GM19397 (cell line): ENCODE measurements around the gene SBF2.

Experiments used
- ATAC-seq: cut with Tn5 transposase; IDR thresholded peaks from one replicate; pipeline ENCODE4 v1.9.1; 2021; ENCODE audit warnings: mild to moderate bottlenecking, moderate library complexity; ENCODE audit not compliant: unreplicated experiment

SBF2 gene

DNA sequence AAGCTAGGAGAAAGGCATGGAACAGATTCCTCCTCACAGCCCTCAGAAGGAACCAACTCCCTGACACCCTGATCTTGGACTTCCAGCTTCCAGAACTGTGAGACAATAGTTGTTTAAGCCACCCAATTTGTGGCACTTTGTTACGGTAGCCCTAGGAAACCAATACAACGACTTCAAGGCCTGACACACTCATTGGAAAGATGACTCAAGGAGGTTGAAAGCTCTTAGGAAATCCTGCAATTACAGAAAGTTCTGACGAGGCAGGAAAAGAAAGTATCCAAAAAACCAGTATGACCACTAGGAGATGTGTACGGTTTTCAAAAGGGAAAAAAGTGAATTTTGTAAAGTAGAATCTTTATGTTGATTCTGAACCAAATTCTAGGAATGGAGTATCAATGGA is 468.7 kb downstream of the SBF2 start:
- ATAC-seq: no peak

DNA sequence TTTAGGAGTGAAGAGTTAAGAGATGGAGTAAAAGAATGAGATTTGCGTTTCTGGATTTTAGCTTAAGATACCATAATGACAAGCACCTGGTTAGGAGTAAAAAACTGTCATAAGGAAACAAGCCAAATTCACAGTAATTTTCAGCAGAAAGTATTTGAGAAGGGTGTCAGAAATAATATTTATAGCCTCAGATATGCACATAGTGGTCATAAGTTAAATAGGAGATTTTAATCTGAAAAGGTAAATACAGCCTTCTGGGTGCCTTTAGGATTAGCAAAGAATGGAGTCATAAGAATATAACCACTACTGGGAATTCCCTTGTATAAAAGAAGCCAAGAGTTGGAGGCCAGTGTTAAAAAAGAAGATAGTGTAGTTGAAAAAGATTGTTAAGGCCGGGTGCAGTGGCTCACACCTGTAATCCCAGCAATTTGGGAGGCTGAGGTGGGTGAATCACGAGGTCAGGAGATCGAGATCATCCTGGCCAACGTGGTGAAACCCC is 470.1 kb downstream of the SBF2 start:
- no peak for ATAC-seq

DNA sequence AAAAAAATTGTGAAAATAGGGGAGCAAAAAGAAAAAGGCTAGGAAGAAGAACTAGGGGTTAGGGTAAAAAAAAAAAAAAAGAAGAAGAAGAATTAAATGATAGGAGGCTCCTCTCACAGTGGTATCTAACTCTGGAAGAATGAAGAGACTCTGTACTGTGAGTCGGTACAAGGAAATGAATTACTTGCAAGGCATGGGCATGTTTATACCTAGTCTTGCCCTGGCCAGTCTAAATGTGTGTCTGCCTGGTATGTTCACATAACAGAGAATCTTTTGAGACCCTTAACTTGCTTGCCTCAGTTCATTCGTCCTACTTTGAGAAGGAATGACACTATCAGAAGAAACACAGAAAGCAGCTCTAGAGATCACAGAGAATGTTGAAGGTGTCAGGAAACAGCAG is 470.6 kb downstream of the SBF2 start:
- ATAC-seq: no peak

DNA sequence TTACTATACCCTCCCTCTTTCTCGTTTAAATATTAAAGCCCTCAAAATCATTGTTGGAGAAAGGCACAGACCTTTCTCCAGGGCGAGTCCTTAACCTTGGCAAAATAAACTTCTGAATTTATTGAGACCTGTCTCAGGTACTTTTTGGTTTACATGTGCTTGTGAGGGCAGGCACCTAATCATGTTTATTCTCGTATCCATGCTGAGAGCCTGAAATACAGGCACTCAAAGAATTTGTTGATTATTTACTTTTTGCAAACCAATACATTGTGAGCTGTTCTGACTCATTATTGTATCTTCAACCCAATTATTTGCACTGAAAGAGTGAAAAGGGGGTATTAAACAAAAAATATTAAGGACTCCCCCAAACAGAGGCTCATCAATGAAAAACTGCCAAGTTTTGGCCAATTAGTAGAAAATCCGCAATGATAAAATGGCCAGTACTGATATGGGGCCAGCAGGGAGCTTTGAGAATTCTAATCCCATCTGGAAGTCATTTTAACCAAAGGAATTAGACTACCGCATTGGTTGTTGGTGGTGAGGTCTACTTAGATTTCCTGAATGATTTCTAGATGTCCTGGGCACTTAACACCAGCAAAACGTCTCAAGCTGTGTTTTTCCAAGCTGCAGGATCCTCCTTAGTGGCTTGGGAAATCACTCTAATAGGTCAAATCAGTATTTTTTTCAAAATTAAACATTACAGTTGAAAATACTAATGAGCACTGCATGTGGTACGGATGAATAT is 472.8 kb downstream of the SBF2 start:
- no peak for ATAC-seq

DNA sequence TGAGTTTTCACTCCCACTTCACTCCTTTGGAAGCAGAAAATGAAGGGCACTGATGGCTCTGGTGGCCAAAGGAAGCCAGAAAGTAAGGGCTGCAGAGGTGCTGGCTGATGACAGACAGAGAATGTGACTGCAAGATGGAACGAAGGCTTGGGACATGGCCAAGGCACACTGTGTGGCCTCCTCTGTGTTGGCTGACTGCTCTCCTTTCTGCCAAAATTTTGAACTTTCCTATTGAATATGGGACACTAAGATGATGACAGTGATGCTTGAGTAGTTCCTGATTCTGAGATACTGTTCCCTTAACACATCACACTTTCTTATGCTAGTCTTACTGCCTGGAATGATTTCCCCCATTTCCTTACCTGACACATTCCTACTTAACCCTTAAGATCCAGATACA is 473.8 kb downstream of the SBF2 start:
- ATAC-seq: no peak

DNA sequence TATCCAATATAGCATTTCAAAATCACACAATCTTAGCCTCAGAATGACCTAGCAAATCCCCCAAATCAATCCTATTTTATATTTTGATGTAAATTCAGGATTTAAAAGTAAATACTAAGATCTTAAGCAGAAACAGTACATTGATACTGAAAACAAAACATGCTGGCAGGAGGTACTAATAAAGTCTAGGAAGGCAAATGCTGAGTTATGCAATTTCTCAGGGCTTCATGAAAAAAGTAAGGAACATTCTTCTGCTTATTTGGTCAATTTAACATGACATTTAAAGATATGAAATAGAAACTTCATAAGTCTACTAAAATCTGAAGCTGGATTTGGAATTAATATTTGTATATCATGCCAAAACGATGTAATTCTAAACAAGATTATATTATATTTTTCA is 476.8 kb downstream of the SBF2 start:
- ATAC-seq: no peak

DNA sequence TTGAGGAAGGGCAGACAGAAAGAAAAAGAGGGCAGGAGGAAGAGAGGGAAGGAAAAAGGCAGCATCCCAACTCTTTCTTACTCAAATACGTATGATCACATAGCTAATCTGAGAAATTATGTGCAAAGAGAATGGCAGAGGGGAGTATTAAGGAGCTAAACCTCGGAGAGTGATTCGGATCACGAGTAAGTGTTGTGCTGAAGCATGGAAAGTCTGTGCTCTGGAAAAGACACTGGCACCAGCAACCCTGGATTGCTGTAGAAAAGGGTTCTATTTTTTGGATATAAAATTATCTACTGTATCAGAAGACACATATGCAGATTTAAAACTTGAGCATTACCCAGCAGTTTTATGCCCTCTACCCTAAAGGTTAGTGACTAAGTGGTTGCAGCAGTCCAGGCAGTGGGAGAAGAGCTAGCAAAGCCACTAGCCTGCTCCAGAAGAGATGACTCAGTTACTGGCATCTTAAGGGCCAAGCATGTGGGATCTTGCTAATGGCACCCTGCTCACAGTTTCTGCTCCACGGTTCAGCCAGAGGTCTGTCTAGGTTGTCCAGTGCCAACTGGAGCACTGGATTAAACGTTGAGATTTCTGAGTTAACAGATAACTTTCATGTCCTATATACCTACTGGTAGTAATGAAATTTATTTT is 478.4 kb downstream of the SBF2 start:
- no peak for ATAC-seq

DNA sequence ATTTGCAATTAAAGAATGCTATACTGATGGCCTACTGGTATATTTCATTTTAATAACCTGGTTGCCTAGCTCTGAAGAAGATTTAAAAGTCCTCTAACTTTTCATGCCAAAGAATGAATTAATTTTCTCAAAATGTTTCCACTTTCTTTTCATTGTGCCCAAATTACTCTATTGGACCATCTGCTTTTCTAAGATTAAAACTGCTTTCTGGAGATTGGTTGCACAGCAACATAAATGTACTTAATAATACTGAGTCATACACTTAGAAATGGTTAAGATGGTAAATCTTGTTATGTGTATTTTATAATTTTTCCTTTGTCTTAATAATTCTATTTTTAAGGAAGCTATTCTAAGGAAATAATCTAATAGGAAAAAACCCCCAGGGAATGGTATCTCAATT is 479.9 kb downstream of the SBF2 start:
- no peak for ATAC-seq

DNA sequence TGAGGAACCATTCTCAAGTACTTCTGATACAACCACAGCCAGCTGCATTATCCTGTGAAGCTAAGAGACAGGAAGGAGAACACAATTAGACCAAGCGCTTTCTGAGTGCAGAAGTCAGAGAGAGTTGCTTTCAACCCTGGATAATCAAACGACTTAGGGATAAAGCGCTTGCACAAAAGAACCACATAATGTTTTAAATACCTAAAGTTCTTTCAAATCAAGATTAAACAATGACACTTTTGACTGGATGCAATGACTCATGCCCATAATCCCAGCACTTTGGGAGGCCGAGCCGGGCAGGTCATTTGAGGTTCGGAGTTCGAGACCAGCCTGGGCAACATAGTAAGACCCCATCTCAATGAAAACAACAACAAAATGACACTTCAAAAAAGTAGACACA is 485.1 kb downstream of the SBF2 start:
- no peak for ATAC-seq

DNA sequence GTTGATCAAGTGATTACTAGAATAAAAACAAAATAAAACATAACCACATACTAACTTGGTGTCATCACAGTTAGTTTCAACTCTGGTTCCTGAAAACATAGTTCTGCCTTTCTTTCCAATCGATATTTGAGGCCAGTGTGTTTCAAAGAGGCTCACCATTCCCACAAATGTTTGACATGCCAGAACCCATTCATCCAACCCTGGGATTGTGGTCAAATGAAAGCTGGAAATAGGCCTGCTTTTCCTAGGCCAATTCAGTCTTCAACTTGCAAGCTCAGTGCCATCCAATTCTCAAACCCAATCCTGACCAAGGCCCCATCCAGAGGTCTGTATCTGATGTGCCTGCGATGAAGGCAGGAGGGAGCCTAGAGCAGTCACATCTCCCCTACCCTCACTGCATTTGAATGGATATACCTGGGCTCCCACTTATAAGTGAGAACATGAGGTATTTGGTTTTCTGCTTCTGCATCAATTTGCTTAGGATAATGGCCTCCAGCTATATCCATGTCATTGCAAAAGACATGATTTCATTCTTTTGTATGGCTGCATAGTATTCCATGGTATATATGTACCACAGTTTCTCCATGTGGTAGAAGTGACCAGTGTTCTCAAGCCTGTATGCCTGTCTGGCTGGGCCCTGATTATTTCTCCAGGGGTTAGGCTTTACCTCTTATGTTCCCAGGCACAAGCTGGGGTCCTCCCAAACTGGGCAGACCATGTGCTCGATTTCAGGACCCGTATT is 486.9 kb downstream of the SBF2 start:
- ATAC-seq: no peak

DNA sequence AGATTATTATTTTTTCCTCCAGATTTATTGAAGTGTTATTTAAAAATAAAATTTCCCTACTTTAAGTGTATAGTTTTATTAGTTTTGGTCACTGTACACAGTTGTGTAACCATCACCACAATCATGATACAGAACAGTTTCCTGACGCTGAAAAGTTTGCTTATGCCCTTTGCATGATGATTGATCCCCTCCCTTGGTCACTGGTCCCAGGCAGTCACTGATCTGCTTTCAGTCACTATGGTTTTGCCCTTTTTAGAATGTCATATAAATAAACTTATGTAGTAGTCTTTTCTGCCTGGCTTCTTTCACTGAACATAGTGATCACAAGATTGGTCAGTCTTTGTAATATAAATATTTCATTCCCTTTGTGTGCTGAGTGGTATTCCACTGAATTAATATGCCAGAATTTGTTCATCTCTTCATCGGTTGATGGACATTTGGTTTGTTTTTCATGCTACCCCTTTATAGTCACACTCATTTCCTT is 489.6 kb downstream of the SBF2 start:
- no peak for ATAC-seq

DNA sequence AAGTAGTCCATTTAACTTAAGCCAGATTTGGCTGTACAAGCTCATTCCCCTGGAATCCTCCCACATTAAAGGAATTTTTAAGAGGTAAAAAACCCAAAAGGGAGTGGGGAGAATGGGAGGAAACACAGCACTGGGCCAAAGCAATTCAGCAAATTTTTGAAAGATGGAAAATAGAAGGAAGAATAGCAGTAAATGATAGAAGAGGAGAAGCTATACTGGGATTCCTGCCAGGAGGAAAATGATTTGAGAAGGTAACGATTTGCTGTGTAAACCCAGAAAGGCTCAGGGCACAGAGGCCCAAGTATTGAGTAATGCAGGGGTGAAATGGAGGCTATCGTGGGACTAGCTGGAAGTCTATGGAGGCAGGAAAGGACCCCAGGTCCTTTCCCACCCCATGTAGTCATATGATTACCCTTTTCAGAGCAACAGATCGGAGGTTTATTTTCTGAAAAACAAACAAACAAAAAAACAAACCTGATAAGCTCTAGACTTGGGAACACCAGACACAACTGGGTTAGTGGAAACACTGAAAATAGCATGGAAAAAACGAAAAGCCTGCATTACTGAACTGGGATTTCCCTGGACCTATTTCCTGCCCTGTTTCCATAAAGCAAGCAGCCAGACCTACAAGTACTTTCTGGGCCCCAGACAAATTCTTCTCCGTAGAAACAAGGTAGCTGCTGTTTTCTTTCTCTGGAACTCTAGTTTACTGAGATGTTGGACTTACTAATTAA is 490.2 kb downstream of the SBF2 start:
- no peak for ATAC-seq

DNA sequence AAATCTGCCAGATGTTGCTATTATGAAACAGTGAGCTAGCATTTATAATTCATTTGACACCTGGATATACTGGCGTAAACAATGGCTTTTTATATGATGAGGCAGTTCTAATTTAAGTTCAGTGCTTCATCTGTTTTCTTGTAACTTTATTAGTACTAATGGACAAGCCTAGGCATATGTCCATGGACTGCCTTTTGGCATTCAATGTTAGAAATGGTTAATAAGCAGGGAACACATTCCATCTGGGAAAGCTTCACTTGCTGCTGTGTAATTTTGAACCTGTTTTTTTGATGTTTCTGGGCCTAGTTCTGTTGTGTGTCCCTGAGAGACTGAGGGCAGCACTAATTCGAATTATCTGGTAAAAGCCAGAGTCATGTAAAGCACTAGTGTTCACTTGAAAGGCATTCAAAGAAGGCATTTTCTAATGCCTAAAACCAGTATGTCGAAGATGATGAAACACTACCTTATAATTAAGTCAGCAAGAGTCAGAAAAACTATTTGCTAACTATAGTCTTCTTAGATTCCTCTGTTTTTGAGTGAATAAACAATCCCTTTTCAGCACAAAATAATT is 491.6 kb downstream of the SBF2 start:
- ATAC-seq: no peak

DNA sequence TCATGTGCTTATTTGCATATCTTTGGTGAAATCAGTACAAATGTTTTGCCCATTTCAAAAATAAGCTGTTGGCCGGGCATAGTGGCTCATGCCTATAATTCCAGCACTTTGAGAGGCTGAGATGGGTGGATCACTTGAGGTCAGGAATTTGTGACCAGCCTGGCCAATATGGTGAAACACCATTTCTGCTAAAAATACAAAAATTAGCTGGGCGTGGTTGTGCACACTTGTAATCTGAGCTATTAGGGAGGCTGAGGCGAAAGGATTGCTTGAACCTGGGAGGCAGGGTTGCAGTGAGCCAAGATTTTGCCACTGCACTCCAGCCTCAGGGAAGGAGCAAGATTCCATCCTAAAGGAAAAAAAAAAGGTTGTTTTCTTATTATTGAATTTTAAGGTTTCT is 494.1 kb downstream of the SBF2 start:
- ATAC-seq: no peak

DNA sequence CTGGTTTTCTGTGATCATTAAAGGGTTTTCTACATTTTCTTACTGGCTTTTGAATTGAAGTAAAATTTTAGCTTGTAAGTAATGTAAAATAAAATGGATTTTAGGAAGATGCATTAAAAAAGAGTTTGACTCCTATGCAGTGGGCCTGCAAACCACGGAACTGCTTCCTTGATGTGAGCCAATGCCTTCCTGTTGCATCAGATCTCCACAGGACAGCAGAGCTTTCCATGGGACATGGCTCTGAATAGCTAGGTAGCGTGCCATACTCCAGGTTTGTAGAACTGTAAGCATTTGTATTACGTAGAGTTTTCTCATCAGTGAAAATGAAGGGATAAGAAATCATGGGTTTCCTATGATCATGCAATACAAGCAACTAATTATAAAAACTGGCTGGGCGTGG is 496.7 kb downstream of the SBF2 start:
- no peak for ATAC-seq

DNA sequence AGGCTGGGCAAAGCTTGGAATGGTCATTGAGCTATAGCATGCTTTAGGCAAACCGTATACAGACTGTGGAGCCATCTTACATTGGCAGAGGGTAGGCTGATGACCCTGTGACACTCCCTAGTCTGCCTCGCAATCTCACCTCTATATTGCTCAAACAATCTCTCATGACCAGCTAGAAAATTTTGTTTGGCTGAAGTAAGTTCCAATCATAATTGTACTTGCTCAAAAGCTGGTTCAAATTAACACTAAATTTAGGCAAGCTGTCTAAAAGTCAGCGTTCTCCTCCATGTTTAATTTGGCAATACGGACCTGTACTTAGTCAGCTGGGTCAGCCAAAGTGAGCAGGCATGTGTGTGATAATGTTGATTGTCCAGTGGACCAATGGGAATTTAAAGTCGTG is 497.2 kb downstream of the SBF2 start:
- ATAC-seq: no peak

DNA sequence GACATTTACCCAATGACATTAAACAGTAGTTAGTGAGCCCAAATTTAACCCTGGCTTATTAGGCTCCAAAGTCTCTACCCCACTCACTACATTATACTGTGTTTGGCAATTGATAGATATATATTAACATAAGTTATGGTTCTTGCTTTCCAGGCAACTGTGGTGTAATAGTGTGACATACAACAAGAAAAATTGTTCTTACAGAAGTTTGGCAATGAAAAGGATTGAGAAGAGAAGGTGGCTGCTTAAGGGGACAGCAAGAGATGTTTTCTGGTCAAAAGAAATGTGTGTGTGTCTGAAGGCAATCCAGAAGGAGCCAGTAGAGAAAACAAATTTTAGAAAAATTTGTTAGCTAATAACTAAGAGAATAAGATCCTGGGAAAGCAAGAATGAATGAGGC is 497.8 kb downstream of the SBF2 start:
- ATAC-seq: no peak

DNA sequence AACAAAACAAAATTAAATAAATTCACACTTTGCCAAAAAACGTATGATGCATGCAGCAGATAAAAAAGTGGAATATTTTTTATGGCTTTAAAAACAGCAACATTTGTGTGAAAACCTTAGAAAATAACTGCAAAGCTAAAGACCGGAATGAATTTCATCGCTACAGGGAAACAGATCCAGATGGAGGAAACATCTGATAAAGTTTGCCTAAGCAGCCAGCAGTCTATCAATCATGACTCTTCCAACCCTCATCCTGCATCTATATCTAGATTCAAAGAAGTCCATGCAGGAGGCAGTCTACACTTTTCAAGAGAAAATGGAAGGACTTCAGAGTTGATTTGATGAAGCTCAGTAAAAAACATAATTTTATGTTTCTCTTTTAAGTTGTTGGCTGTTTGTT is 503.3 kb downstream of the SBF2 start:
- no peak for ATAC-seq

DNA sequence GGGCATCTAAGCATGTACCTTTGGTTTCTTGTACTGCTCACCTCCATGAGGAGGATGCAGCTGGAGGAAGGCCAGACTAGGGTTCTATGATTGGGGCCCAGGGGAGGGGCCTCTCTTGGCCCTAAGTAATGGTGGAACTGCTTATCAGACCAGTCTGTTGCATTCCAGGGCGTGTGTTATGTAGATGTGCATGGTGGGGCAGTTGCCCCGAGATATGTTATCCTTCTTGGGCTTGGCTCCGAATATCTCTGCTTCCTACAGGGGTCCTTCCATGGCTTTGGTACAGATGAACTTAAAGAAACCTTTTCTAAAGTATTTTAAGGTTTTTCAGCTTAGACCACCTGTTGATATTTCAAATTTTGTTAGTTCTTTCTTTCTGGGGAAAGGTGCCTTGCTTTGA is 504.1 kb downstream of the SBF2 start:
- ATAC-seq: no peak

DNA sequence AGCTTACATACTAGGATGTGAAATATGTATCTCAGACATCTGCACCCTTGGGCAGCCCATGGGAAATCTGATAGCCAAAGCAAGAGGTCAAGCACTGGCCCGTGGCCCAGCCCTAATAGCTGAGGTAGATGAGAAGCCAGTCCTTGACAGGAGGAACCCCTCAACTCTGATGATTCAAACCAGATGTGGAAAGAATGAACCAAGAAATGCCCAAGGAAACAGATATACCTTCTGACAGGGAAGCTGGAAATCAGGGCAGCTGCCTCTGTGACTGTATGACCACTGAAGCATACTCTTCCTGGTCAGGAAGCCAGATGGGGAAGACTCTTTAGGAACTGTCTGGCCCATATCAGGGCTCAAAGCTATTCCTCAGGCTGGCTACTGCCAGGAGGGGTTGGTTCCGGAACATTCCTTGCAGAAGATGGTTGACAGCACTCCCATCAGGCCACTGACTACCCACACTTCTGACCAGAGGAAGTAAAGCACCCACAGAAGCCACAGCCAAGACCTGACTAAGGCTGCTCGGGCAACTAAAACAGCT is 506.0 kb downstream of the SBF2 start:
- no peak for ATAC-seq

DNA sequence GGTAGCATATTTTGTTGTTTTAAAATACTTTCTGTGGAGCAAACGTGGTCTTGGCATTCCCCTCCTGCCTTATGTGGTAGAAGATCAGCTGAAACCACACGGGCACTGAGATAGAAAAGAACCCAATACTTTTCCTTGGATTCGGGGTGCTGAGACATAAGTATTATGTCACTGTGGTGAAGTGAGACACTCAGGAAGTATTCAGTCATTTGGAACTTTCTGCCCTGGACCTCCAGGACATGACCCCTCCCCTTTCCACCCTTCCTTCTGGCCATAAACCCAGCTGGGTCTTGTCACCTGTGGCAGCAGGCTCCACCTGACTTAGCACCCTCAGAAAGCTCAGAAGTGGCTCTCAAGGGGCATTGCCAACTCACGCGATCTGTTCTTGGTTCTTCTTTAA is 506.8 kb downstream of the SBF2 start:
- no peak for ATAC-seq
